HepG2 (cell line): ENCODE measurements around the gene AKNA. TPM values are rescaled to one million over a fixed set of nuclear protein-coding genes. Genes with fewer than 3 reads are reported as not detected.

Source experiments
- ATAC-seq: fragments of 200-7000 bp; cut with Tn5 transposase; 3 replicates; pipeline ENCODE4 v1.9.1; 2020; ENCODE audit warnings: mild to moderate bottlenecking, moderate library complexity
- BruUV-seq: library from RNA; stranded (reverse); fragments of 400-500 nt; replicated peaks from 2 replicates; lab custom pipeline; 2021; lab: Mats Ljungman, UMichigan
- CTCF ChIA-PET: fragments of 300-600 bp; formaldehyde crosslinking; extraction: SDS; loops from one replicate; lab custom pipeline; 2021; ENCODE audit warnings: low total read pairs, inconsistent platforms, low intra/inter-chr PET ratio; lab: Yijun Ruan, JAX
- POLR2A ChIA-PET: fragments of 350-600 bp; sonication (Branson Sonifier 250); formaldehyde crosslinking; loops from one replicate; lab custom pipeline; 2020; ENCODE audit warnings: antibody characterized with exemption, inconsistent platforms; lab: Yijun Ruan, JAX
- DNase-seq: peaks from one replicate; pipeline ENCODE4 v3.0.0-alpha.2; 2015; ENCODE audit warnings: low spot score
- FAIRE-seq: peaks from 3 replicates; lab custom pipeline; 2011; peaks lifted over from hg19 to GRCh38; lab: Jason Lieb, UNC
- H2AFZ ChIP-seq: one replicate; pipeline ENCODE4 v1.6.1; 2011; ENCODE audit warnings: low read length, inconsistent platforms
- H3K27ac ChIP-seq: fragments of 300-600 bp; 3 replicates; pipeline ENCODE4 v1.8.0; 2011; ENCODE audit warnings: mixed run types, mild to moderate bottlenecking, mixed read lengths, low read length, inconsistent platforms; ENCODE audit not compliant: insufficient read depth; ENCODE audit errors: extremely low read length
- H3K27me3 ChIP-seq, 2 experiments: fragments of 200-600 bp in 1 of 2; 2 replicates in 1 of 2; 3 replicates in 1 of 2; pipeline versions ENCODE4 v1.6.0 to v1.8.0; 2011; ENCODE audit warnings: low read length in 2 of 2, mild to moderate bottlenecking in 2 of 2, moderate library complexity in 2 of 2, inconsistent platforms in 1 of 2; ENCODE audit not compliant: insufficient read depth in 2 of 2, control insufficient read depth in 1 of 2
- H3K36me3 ChIP-seq, 2 experiments: fragments of 200-600 bp in 1 of 2; replicated peaks in 1 of 2; 2 replicates in 1 of 2; 3 replicates in 1 of 2; pipeline versions ENCODE4 v1.5.1 to v1.8.0; 2011; ENCODE audit warnings: low read length in 2 of 2, inconsistent platforms in 1 of 2; ENCODE audit not compliant: insufficient read depth in 2 of 2, control insufficient read depth in 1 of 2
- H3K4me1 ChIP-seq: 2 replicates; pipeline ENCODE4 v1.5.1; 2012; ENCODE audit warnings: low read length, inconsistent platforms; ENCODE audit not compliant: insufficient read depth
- H3K4me2 ChIP-seq: 2 replicates; pipeline ENCODE4 v1.6.0; 2011; ENCODE audit warnings: low read depth, low read length, inconsistent platforms
- H3K4me3 ChIP-seq, 3 experiments: fragments of 200-600 bp in 1 of 3; sonication (generic), shearing (Covaris generic) in 1 of 3; replicated peaks in 1 of 3; 2 replicates each; pipeline ENCODE4 v1.5.1; 2011 to 2016; ENCODE audit warnings: low read length in 3 of 3, inconsistent platforms in 2 of 3, low read depth in 2 of 3, mild to moderate bottlenecking in 2 of 3, control low read depth in 1 of 3, mixed read lengths in 1 of 3; ENCODE audit not compliant: insufficient read depth in 1 of 3
- H3K79me2 ChIP-seq: one replicate; pipeline ENCODE4 v1.6.1; 2011; ENCODE audit warnings: low read length, inconsistent platforms; ENCODE audit not compliant: insufficient read depth
- H3K9ac ChIP-seq: 2 replicates; pipeline ENCODE4 v1.6.0; 2011; ENCODE audit warnings: mild to moderate bottlenecking, low read depth, low read length, inconsistent platforms; ENCODE audit not compliant: insufficient read depth
- H3K9me3 ChIP-seq: 2 replicates; pipeline ENCODE4 v1.5.1; 2012; ENCODE audit warnings: mild to moderate bottlenecking, low read length
- H4K20me1 ChIP-seq: 2 replicates; pipeline ENCODE4 v1.6.0; 2011; ENCODE audit warnings: inconsistent platforms, mild to moderate bottlenecking, low read length, moderate library complexity; ENCODE audit not compliant: insufficient read depth
- AHDC1 ChIP-seq: sonication (generic); formaldehyde crosslinking; IDR thresholded peaks from 2 replicates; pipeline ENCODE4 v1.5.1; 2020; ENCODE audit warnings: mild to moderate bottlenecking, missing genetic modification reagents, borderline replicate concordance
- NFIC ChIP-seq: IDR thresholded peaks from 2 replicates; pipeline ENCODE4 v1.6.1; 2012; ENCODE audit warnings: mild to moderate bottlenecking, low read length, inconsistent platforms
- ZBTB37 ChIP-seq: sonication (generic); formaldehyde crosslinking; IDR thresholded peaks from 2 replicates; pipeline ENCODE4 v1.4.0; 2020; ENCODE audit warnings: mild to moderate bottlenecking, missing genetic modification reagents
- ZNF205 ChIP-seq: IDR thresholded peaks from 2 replicates; pipeline ENCODE4 v1.6.1; 2018; ENCODE audit warnings: missing biosample characterization, missing genetic modification reagents
- ZNF773 ChIP-seq: sonication (generic); formaldehyde crosslinking; IDR thresholded peaks from 2 replicates; pipeline ENCODE4 v1.4.0; 2020; ENCODE audit warnings: missing genetic modification reagents, borderline replicate concordance
- WGBS: methylation state at CpG from one replicate; pipeline ENCODE4 v1.1.6; 2017; ENCODE audit warnings: low lambda C conversion rate; 5-methylcytosine and 5-hydroxymethylcytosine counted together
- in situ Hi-C: cut with HindIII; loops from 2 replicates; pipeline ENCODE4 v1.10.0; 2017; ENCODE audit warnings: low pct_unique_long_range_greater_than_20kb; ENCODE audit not compliant: extremely low pct_ligation_motif_present
- intact Hi-C: fragments of 100-400 bp; cut with micrococcal nuclease; formaldehyde crosslinking; loops from one replicate; pipeline ENCODE4 v1.10.0; 2022; ENCODE audit not compliant: unreplicated experiment
- polyA plus RNA-seq, 8 experiments: library from polyadenylated mRNA; depleted of rRNA in 3 of 8; stranded (reverse) in 7 of 8; unstranded in 1 of 8; fragments of >200 nt; fragmentation: Illumina TruSeq in 4 of 8; extraction: Trizol in 4 of 8; gene quantifications; 2 replicates each; pipeline versions ENCODE4 v1.2.1 to v1.2.3, GENCODE V29; 2011 to 2016; ENCODE audit warnings: low read depth in 4 of 8, missing spikeins in 1 of 8, mixed read lengths in 1 of 8; ENCODE audit not compliant: insufficient read depth in 1 of 8
- total RNA-seq, 5 experiments: library from RNA; depleted of rRNA; stranded (reverse); fragments of >200 nt; fragmentation: Illumina TruSeq; extraction: Trizol; gene quantifications; 2 replicates each; pipeline ENCODE4 v1.2.3, GENCODE V29; 2016; ENCODE audit warnings: low read depth in 1 of 5

The AKNA gene
- total and polyA plus RNA-seq, 2 of the 13 experiments (the other 11 are each of a cell fraction or from before 2014, with no cell fraction given): 3.0 to 3.1 TPM

GRCh38 chr9:114344692-114345091 is 43.1 kb downstream of the AKNA start:
- intact Hi-C loops (no loop called here), in situ Hi-C loops (no loop called here)
- no peaks in the 10 kb centered on the region for H3K79me2 ChIP-seq
- H3K9me3 ChIP-seq: no peaks in the 10 kb centered on the region
- H3K9ac ChIP-seq: no peak overlapping the region
- no peak for FAIRE-seq
- ChIA-PET CTCF (no interaction called here), POLR2A (no interaction called here)
- no peak overlapping the region for H3K4me2 ChIP-seq
- H3K27ac ChIP-seq: no peak overlapping the region
- no peak for ATAC-seq
- H3K4me3 ChIP-seq: no peak overlapping the region
- no peak for DNase-seq
- peaks cover 10 to 16% of the 10 kb centered on the region in 2 experiments; a peak in 2 of 5 replicates for H3K36me3 ChIP-seq
- no peak for TF ChIP-seq AHDC1 (CRISPR knock-in tag)
- TF ChIP-seq ZNF205 (CRISPR knock-in tag): no peak
- TF ChIP-seq ZBTB37 (CRISPR knock-in tag): no peak
- no peak for TF ChIP-seq NFIC
- no peak for TF ChIP-seq ZNF773 (CRISPR knock-in tag)
- WGBS: 90% methylated on average over 3 of the region's 3 CpGs
- BruUV-seq: no TSS peak
- peaks cover 14% of the 10 kb centered on the region for H3K4me1 ChIP-seq
- H3K27me3 ChIP-seq: no peaks in the 10 kb centered on the region
- H4K20me1 ChIP-seq: no peaks in the 10 kb centered on the region
- H2AFZ ChIP-seq: no peak overlapping the region
